Amniotic epithelial cell (primary cell): ENCODE data around the gene RPTOR.
A peak's percentile ranks its signal among the peaks of the same experiment; 100 is the strongest.
"Not testable (repeated sequence)": the region's sequence is repeated elsewhere in the genome, so short reads cannot be mapped to it uniquely, and the experiment has no call there.

Source experiments
- DNase-seq: peaks from one replicate; pipeline ENCODE4 v3.0.0-alpha.2; 2010; ENCODE audit warnings: low read depth

RPTOR gene

GRCh38 chr17:80798595-80799537 is 254.2 kb downstream of the RPTOR start:
- DNase-seq: no peak

- DNase-seq: no peak
Observed at GRCh38 chr17:80799538-80800480, 255.2 kb downstream of the RPTOR start.

- no peak for DNase-seq
Observed at GRCh38 chr17:80800481-80801391, 256.1 kb downstream of the RPTOR start.

- DNase-seq: no peak
Observed at GRCh38 chr17:80802626-80803450, 258.2 kb downstream of the RPTOR start.

GRCh38 chr17:80803451-80804428 is 259.1 kb downstream of the RPTOR start:
- DNase-seq: no peak

GRCh38 chr17:80804466-80804865 is 259.8 kb downstream of the RPTOR start:
- no peak for DNase-seq

- DNase-seq: peak; percentile 18
Observed at GRCh38 chr17:80805032-80805751, 260.6 kb downstream of the RPTOR start.

GRCh38 chr17:80807014-80807413 is 262.4 kb downstream of the RPTOR start:
- no peak for DNase-seq

- DNase-seq: no peak
Observed at GRCh38 chr17:80807882-80808281, 263.2 kb downstream of the RPTOR start.

GRCh38 chr17:80811181-80812105 is 266.8 kb downstream of the RPTOR start:
- no peak for DNase-seq

GRCh38 chr17:80812362-80813088 is 267.9 kb downstream of the RPTOR start:
- no peak for DNase-seq

- DNase-seq: no peak
Observed at GRCh38 chr17:80813318-80813717, 268.7 kb downstream of the RPTOR start.

GRCh38 chr17:80814491-80814890 is 269.9 kb downstream of the RPTOR start:
- DNase-seq: no peak

GRCh38 chr17:80815151-80815681 is 270.6 kb downstream of the RPTOR start:
- no peak for DNase-seq

- DNase-seq: not testable (repeated sequence)
Observed at GRCh38 chr17:80815718-80816117, 271.1 kb downstream of the RPTOR start.

- no peak for DNase-seq
Observed at GRCh38 chr17:80816241-80817103, 271.8 kb downstream of the RPTOR start.
